B cell (primary cell): ENCODE measurements around the gene STX18.

Source experiments
- EZH2 ChIP-seq: IDR thresholded peaks from 2 replicates; pipeline ENCODE4 v1.6.1; 2012; ENCODE audit warnings: borderline replicate concordance, low read depth, mild to moderate bottlenecking, moderate library complexity, low read length; ENCODE audit not compliant: insufficient read depth, poor library complexity, severe bottlenecking
- TF ChIP-seq, protein P1 (sequence below): fragments of 200-600 bp; IDR thresholded peaks from one replicate; pipeline ENCODE4 v1.8.0; 2022; ENCODE audit warnings: antibody characterized with exemption, mild to moderate bottlenecking

DNA sequence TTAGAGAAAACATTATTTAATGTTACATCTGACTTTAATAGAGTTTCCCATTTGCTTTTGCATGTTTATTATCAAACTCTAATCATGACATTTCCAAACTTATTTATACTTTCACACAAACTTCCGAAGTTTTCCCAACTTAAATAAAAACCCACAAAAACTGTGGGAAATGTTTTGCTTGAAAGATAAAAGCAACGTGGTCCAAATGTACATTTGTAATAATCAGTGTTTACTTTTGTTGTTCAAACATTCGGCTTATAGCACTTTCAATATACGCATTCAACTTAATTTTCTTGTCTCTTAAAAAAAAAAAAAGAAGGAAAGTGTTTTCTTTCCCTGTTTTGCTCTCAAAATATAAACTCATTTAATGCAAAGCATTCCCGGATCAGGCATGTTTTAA is 51.0 kb downstream of the STX18 start:
- TF ChIP-seq, protein P1, sequence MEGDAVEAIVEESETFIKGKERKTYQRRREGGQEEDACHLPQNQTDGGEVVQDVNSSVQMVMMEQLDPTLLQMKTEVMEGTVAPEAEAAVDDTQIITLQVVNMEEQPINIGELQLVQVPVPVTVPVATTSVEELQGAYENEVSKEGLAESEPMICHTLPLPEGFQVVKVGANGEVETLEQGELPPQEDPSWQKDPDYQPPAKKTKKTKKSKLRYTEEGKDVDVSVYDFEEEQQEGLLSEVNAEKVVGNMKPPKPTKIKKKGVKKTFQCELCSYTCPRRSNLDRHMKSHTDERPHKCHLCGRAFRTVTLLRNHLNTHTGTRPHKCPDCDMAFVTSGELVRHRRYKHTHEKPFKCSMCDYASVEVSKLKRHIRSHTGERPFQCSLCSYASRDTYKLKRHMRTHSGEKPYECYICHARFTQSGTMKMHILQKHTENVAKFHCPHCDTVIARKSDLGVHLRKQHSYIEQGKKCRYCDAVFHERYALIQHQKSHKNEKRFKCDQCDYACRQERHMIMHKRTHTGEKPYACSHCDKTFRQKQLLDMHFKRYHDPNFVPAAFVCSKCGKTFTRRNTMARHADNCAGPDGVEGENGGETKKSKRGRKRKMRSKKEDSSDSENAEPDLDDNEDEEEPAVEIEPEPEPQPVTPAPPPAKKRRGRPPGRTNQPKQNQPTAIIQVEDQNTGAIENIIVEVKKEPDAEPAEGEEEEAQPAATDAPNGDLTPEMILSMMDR: no peak
- TF ChIP-seq EZH2: no peak
